GM19467 (cell line): ENCODE results near the gene ANO10.
"Not testable (repeated sequence)": the region's sequence is repeated elsewhere in the genome, so short reads cannot be mapped to it uniquely, and the experiment has no call there.

ENCODE experiments used
- ATAC-seq: cut with Tn5 transposase; IDR thresholded peaks from one replicate; pipeline ENCODE4 v1.9.1; 2021; ENCODE audit warnings: mild to moderate bottlenecking, moderate library complexity; ENCODE audit not compliant: unreplicated experiment

The ANO10 gene

DNA sequence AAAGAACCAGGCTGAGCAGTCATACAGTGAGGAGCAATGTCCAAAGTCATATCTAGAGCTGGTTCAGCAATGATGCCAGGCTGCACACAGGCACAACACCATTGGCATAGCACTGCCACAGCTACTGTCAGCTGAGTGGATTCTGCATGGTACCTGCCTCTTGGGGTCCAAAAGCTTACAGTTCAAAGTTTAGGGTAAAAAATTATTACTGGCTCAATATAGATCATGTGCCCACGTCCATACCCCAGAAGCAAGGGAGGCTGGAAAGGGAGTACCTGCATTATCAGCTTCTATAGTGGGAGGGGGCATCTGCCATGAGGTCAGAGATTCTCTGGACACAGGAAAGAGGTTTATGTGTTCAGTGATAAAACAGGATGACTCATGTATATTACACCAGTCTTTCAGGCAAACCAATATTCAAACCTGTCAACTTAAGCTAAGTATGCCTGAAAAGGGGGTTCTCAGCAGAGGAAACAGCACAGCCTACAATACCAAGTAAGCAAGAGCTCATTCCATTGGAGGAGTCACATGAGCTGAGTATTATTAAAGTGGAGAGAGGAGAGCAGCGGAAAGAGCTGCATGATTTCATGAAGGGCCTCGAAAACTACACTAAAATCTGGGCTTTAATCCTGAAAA, 99.0 kb downstream of the ANO10 start:
- ATAC-seq: no peak

DNA sequence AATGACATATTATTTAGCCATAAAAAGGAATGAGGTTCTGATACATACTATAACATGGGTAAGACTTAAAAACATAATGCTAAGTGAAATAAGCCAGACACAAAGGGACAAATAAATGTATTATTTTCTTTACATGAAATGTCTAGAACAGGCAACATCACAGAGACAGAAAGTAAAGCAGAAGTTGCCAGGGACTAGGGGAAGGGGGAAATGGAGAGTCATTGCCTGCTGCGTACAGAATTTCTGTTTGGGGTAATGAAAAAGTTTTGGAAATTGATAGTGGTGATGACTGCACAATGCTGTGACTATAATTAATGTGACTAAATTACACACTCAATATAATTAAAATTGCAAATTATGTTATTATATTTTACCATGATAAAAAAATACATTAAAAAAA, 99.9 kb downstream of the ANO10 start:
- no peak for ATAC-seq

DNA sequence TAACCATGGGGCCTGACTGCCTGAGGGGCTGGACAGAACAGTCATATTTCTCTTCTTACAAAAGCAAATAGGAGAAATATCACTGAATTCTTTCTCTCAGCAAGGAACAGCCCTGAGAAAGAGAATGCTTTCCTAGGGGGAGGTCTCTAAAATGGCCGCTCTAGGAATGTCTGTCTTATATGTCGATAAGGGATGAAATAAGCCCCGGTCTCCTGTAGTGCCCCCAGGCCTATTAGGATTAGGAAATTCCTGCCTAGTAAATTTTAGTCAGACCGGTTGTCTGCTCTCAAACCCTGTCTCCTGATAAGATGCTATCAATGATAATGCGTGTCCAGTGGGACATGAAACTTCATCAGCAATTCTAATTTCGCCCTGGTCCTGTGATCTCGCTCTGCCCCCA, 103.3 kb downstream of the ANO10 start:
- ATAC-seq: not testable (repeated sequence)

DNA sequence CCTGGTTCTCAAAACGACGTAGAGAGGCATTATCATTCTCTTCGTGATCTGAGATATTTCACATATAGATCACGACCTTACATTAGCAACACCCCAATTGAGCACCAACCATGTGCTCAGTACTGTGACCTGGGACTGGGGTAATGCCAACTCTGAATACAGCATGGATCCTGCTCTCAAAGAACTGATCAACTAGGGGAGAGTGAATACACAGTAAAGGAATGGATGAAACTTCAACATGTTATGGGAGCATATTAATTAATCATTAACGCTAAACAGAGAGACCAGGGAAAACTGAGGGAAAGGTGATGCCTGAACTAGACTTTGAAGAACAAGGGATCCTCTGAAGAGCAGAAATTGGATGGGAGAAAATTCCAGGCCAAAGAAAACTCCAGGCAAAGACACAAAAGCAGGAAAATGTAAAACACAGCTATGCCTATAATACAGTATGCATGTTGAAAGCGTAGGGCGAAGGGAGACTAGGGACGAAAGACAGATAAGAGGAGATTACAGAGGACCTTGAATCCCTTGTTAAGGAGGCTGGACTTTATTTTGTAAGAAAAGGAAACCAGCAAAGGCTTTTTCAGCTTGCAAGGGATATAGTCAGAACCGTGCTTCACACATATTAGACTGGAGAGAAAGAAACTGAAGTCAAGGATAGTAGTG, 105.7 kb downstream of the ANO10 start:
- ATAC-seq: no peak

DNA sequence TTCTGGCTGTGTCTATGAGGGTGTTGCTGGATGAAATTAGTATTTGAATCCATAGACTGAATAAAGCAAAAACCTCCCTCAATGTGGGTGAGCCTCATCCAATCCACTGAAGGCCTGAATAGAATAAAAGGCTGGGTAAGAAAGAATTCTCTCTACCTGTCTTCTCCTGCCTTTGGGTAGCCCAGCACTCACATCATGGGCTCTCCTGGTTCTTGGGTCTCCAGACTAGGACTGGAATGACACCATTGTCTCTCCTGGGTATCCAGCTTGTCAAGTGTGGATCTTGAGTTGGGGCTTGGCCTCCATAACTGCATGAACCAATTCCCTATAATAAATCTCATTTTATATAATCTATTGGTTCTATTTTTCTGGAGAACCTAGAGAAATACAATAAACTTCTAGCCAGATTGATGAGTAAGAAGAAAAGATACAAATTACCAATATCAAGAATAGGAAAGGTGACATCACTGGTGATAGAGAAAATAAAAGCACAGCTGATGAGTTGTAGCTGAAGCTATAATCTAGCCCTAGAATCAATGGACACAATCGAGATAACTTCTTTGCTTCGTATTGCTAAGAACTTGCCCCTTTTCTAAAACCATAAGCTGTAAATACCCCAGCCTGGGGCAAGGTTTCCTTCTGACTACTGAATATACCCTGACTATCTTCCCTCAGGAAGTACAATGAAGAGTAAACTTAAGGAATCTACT, 106.4 kb downstream of the ANO10 start:
- ATAC-seq: no peak

DNA sequence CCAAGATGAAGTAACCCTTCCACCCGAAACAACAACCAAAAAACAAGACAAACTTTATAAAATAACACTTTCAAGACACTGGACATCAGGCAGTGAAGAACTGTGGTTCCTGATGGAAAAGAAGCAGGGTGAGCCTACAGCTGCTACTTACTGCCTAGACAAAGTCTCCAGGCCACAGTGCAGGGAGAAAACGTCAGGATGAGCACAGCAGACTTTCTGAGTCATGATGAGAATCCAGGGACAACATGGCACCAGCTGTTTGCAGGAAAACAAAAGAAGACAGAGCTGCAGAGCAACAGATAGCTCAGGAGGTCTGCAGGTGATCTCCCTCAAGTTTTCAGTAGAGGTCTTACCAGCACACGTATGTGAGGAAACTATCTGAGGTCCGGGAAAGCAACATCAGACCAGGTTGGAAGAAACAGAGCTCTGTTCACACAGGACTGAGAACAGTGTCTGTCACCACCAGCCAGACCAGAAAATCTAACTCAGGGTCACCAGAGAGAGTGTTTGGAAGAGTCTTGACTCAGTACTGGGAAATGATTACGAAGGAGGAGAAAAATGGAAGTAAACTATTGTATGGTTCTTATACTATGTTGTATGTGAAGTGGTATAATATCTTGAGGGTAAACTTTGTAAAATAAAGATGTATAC, 108.9 kb downstream of the ANO10 start:
- no peak for ATAC-seq

DNA sequence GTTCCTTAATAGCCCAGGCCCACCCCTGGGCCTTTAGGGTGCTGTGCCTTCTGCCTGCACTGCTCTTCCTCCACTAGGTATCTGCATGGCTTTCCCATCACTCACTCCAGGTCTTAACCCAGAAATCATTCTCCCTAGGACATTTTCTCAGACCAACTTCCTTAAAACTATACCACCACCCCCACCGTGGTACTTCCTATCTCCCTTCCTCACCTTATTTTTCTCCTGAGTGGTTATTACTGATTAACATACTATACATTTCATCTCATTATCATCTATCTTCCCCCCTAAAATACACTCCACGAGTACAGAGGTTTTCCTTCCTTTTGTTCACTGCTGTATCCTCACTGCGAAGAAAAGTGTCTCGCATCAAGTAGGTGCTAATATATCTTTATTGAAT, 115.2 kb downstream of the ANO10 start:
- no peak for ATAC-seq

DNA sequence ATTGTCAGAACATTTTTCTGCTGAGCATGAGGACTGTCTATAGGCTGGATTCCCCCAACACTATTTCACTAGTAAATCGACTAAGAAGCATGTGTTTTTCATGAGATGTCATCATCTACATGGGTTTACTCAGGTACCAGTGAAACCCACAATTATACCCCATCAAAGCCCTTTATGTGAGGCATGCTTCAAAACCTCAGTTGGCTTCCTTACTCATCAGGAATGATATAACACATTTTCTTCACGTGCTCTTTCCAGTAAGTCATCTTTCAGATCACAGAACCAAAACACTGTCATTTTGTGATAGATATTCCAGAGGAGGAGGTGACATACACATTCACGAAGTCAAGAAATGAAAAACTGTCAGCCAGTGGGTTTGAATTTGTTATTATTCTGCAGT, 116.5 kb downstream of the ANO10 start:
- ATAC-seq: no peak

DNA sequence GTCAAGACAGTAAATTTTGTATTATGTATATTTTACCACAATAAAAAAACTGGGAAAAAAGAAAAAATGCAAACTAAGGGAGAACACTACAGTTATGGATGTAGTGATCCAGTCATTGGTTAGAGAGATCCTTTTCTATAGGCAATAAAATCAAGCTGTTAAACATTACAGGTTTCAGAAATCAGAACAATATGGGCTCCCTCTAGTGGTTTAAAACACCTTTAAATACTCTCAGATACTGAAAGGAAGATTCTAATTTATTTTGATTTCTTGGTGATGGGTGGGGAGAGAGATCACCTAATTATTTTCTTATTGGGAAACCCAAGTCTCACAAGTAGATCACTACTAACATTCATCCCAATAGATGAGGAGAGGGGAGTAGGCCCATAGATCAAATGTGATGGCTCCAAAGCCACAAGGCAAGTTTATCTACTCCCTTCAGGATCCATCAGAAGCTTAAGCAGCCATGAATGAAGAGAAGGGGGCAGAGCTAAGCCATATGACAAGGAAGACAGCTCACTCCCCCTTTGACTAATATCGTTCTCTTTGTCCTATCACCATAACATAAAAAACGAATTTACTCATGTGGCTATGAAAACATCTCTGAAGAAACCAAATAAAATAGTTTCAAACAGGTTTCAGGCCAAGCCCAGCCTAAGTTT, 118.6 kb downstream of the ANO10 start:
- no peak for ATAC-seq

DNA sequence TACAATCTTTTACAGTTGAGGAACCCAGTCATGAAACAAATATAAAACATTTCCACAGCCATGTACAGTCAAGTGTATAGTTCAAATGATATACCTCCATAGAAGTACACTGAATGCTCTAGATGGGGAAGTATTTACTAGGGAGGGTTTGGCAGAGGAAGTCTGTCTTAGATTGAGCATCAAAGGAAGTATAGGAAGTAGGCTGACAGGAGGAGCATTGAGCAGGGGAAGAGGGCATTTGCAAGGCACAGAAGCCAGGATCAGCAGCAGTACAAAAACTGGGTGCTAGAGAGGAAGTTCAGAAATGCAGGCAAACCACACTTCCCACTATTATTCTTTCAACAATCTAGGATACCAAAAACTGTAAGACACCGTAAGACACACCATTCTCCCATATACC, 122.6 kb downstream of the ANO10 start:
- no peak for ATAC-seq

DNA sequence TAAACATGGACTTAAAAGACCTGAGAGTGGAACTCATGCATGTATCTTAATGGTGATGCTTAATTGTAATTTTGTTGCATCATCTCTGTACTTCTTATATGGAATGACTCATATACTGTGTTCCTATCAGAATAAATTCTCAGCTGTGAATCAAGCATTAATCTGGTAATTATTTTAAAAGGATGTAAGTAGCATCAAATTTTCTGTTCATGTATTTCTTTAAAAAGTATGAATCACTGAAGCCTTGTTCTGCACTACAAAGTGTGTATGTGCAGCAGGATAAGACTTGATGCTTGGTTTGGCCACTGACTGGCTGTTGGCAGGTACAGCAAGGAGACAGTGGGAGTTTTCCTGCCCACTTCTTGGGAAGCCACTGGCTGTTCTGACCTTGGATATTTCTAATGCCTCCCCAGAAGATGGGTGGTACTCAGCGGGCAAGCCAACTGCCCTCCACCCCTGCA, 123.9 kb downstream of the ANO10 start:
- ATAC-seq: no peak

DNA sequence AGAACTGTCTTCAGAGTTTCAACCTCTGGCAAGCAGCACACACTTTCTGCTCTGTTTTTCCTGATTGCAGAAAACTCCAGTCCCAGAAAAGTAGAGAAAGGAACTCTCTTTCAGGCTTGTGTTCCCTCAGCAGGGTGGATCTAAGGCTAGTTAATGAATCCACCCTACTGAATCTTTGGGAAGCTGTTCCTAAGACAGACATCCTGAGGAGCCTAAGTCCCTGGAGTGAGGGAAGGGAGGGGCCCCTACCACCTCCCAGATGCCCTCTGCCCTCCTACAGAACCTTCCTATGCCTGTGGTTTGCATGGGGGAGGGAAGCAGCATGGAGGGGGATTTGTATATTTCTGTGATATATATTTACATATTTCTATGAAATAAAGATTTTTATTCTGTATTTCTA, 124.4 kb downstream of the ANO10 start:
- ATAC-seq: no peak

DNA sequence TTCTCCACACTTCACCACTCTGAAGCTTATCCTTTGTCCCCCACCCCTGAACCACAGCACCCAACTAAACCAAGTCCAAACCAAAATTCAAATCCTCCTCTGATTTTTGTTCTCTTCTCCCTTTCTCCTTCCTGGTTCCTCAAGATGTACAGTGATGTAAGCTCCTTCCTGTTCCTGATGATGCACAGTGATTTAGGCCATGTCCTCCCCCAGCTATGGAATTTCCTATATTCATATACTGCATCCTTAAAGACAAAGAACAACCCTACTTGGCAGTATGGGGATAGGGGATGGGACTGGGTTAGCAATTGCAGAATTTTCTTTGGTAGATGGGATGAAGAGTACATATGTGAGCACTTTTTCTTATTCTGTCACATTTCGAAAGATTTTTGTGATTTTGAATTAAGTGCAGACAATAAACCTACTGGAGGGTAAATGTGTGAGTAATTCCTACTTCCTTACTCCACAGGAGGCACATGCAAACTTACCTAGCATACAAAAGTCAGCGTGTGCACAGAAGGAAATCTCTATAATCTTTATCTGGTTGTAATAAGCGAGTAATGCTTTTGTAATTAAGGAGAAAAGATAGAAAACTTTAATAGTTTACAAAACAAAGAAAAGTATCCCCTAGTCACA, 125.0 kb downstream of the ANO10 start:
- ATAC-seq: no peak

DNA sequence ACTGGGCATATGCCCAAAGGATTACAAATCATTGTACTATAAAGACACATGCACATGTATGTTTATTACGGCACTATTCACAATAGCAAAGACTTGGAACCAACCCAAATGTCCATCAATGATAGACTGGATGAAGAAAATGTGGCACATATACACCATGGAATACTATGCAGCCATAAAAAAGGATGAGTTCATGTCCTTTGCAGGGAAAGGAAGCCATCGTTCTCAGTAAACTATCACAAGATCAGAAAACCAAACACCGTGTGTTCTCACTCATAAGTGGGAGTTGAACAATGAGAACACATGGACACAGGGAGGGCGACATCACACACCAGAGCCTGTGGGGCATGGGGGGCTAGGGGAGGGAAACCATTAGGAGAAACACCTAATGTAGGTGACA, 128.9 kb downstream of the ANO10 start:
- ATAC-seq: not testable (repeated sequence)

DNA sequence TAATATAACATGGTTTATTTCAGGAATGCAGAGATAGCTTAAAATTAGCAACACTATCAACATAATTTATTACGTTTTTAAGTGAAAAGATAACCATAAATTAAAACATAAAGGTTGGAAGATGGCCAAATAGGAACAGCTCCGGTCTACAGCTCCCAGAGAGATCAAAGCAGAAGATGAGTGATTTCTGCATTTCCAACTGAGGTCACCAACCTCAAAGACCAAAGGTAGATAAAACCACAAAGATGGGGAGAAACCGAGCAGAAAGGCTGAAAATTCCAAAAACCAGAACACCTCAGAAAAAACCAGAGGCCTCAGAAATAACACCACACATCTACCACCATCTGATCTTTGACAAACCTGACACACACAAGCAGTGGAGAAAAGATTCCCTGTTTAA, 130.0 kb downstream of the ANO10 start:
- not testable (repeated sequence) for ATAC-seq

DNA sequence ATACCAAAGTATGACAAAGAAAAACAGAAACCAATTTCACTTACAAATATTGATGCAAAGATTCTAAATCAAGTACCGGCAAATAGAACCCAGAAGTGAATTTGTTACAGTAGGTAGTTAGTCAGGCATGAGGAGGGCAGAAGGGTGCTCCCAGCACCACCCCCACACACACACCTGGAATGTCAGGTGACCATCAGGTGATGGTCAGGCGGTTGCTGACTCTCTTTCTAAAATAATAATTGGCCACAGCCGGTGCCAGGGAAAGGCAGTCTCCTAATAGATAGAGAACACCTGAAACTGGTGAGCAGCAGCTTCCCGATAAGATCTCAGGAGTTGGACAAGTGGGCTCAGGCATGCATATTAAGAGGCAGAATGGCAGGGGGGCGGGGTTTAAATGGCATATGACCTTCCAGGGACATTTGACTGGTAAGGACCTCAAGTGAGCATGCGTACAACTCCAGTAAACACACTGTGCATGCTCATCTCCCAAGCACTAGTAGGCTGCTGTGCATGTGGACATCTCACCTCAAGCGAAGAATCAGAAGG, 131.1 kb downstream of the ANO10 start:
- ATAC-seq: no peak

DNA sequence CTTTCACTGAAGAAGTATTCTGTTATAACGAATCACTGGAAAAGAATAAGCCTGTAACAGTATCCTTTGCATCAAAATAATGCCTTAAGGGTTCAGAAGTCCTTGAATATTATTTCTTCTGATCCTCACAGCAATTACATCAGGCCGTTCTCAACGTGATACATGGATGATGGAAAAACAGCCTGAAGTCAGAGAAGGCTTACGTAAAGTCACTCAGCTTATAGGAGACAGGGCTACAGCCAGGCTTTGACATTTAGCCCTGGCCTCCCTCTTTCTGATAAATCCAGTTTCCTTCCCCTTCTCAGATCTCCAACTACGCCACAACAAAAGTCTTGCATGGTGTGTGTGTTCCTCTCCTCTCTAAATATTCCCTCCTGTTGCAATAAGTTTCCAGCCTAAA, 131.9 kb downstream of the ANO10 start:
- no peak for ATAC-seq

DNA sequence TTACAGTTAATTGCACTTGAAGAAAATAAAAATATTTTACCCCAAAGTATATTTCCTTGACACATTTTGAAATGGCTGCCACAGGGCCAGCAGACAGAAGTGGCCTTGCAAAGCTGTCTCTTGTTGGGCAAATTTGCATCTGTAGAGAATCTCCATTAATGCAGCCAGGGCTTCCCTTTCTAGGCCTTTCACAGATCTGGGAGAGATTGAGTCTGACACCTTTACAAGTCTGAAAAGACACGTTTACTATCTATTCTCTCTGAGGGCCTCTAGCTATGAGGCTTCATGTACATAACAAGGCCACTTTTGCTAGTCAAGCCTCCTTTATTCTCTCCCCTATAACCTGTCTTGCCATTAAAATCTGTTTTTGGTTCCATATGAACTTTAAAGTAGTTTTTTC, 135.9 kb downstream of the ANO10 start:
- ATAC-seq: no peak

DNA sequence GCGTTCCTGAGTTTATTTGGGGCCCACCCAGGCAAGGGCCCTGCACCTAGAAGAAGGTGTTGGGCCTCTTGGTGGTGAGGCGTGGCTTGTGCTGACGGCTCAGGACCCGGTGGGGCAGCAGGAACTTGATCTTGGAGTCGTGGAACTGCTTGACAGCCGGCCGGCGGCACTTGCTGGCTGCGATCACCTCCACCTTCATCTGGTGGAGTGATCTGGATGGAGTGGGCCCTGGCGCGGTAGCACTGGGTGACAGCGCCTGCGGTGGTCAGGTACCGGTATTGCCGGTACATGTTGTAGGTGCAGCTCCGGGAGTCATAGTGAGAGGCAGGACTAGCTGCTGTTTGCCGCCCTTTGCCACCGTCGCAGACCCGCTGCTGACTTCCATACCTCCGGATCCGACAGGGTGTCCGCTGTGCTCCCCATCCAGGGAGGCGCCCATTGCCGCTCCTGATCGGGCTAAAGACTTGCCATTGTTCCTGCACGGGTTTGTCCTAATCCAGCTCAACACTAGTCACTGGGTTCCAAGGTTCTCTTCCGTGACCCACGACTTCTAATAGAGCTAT, 136.8 kb downstream of the ANO10 start:
- no peak for ATAC-seq

DNA sequence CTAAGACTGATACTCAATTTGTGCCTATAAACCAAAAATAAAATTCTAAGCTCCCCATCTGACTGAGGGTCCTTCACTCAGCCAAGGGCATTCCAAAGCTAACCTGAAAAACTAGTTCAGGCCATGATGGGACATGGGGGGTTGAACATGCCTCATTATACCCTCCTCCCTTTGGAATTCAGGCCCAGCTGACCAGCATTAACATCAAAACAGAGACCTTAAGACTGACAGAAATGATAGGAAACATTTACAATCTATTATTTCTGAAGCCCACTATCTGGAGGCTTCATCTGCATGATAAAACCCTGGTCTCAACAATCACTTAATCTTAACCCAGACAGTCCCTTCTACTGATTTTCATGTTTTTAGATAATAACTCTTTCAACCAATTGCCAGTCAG, 140.4 kb downstream of the ANO10 start:
- no peak for ATAC-seq
